ENCODE measurements around the gene KCNG4.

KCNG4 gene

DNA sequence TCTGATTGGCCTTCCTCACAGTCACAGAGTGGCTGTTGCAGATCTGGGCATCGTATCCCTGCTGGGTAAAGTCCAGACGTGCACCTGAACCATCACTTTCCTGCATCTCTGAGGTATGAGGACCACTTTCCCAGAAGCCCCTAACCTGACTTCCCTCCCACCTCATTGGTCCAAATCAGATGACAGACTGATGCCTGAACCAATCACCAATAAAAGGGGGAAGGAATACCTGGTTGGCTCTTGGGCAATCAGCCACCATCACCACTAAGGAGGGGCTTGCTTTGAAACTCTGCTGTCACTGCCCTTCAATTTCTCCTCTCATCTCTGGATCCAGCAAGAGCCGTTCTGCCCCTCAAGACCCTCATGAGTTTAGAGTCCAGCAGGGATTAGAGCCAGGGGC is 41.3 kb upstream of the KCNG4 start:
- ChIA-PET POLR2A (no interaction called here), CTCF (interaction anchor here (0.7 to 1.6 kb wide), 2 partner anchors 27 to 94 kb away, joined by 3 to 7 read pairs; partner anchors contain the start of gene TAF1C)
- H3K4me3 ChIP-seq (ENCODE audit: low read depth, low read length), result no peak overlapping the region
- no peak for DNase-seq (ENCODE audit: low read depth, low spot score)
- TF ChIP-seq, protein P1, sequence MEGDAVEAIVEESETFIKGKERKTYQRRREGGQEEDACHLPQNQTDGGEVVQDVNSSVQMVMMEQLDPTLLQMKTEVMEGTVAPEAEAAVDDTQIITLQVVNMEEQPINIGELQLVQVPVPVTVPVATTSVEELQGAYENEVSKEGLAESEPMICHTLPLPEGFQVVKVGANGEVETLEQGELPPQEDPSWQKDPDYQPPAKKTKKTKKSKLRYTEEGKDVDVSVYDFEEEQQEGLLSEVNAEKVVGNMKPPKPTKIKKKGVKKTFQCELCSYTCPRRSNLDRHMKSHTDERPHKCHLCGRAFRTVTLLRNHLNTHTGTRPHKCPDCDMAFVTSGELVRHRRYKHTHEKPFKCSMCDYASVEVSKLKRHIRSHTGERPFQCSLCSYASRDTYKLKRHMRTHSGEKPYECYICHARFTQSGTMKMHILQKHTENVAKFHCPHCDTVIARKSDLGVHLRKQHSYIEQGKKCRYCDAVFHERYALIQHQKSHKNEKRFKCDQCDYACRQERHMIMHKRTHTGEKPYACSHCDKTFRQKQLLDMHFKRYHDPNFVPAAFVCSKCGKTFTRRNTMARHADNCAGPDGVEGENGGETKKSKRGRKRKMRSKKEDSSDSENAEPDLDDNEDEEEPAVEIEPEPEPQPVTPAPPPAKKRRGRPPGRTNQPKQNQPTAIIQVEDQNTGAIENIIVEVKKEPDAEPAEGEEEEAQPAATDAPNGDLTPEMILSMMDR (IDR thresholded peaks at IDR 0.05; ENCODE audit: insufficient read depth, low read length, missing control alignments), result no peak

GRCh38 chr16:84279881-84280280 is 40.1 kb upstream of the KCNG4 start:
- H3K4me3 ChIP-seq (ENCODE audit: low read depth, low read length), result no peak overlapping the region
- CTCF ChIA-PET, result interaction anchor here (0.7 to 6.4 kb wide), 8 partner anchors 9 to 225 kb away, joined by 3 to 66 read pairs (median 3); partner anchors contain the start of genes MEAK7 and WFDC1
- DNase-seq (ENCODE audit: low read depth, low spot score), result no peak
- TF ChIP-seq, protein P1 (IDR thresholded peaks at IDR 0.05; ENCODE audit: insufficient read depth, low read length, missing control alignments), result no peak
- POLR2A ChIA-PET, result no interaction called here

DNA sequence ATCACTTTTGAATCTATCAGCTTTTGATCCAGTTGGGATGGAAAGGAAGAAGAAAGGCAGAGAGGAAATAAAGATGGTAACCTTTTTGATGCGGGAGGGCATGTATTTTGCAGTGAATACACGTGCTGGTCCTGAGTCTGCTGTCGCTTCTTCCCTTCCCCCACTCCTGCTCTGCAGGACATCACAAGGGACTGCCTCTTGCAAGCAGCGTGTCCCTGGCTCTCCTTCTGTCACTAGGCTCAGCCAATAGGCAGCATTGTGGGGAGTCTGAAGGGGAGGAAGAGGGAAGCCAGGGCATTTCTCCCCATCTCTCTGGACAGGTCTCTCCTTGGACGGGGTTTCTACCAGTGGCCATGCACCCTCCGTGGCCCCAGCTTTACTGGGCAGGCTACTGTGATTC is 39.2 kb upstream of the KCNG4 start:
- ChIA-PET CTCF (interaction anchor here (1.1 to 6.4 kb wide), 5 partner anchors 10 to 226 kb away, joined by 3 to 66 read pairs (median 45); partner anchors contain the start of gene MEAK7), POLR2A (no interaction called here)
- TF ChIP-seq, protein P1 (IDR thresholded peaks at IDR 0.05; ENCODE audit: insufficient read depth, low read length, missing control alignments), result no peak
- no peak for DNase-seq (ENCODE audit: low read depth, low spot score)
- no peak overlapping the region for H3K4me3 ChIP-seq (ENCODE audit: low read depth, low read length)

- H3K4me3 ChIP-seq (ENCODE audit: low read depth, low read length), result no peak overlapping the region
- CTCF ChIA-PET, result interaction anchor here (1.0 to 6.4 kb wide), 11 partner anchors 9 to 227 kb away, joined by 3 to 66 read pairs (median 13); partner anchors contain the start of gene MEAK7
- DNase-seq (ENCODE audit: low read depth, low spot score), result no peak
- TF ChIP-seq, protein P1 (IDR thresholded peaks at IDR 0.05; ENCODE audit: insufficient read depth, low read length, missing control alignments), result no peak
- POLR2A ChIA-PET, result no interaction called here
Observed at GRCh38 chr16:84278333-84278732, 38.5 kb upstream of the KCNG4 start.

GRCh38 chr16:84277244-84277823 is 37.5 kb upstream of the KCNG4 start:
- CTCF ChIA-PET, result interaction anchor here (0.6 to 6.4 kb wide), 43 partner anchors 10 to 345 kb away, joined by 3 to 66 read pairs (median 4); partner anchors contain the start of genes MEAK7 and WFDC1
- POLR2A ChIA-PET, result no interaction called here
- H3K4me3 ChIP-seq (ENCODE audit: low read depth, low read length), result no peak overlapping the region
- TF ChIP-seq, protein P1 (IDR thresholded peaks at IDR 0.05; ENCODE audit: insufficient read depth, low read length, missing control alignments), result peak; percentile 84
- no peak for DNase-seq (ENCODE audit: low read depth, low spot score)

DNA sequence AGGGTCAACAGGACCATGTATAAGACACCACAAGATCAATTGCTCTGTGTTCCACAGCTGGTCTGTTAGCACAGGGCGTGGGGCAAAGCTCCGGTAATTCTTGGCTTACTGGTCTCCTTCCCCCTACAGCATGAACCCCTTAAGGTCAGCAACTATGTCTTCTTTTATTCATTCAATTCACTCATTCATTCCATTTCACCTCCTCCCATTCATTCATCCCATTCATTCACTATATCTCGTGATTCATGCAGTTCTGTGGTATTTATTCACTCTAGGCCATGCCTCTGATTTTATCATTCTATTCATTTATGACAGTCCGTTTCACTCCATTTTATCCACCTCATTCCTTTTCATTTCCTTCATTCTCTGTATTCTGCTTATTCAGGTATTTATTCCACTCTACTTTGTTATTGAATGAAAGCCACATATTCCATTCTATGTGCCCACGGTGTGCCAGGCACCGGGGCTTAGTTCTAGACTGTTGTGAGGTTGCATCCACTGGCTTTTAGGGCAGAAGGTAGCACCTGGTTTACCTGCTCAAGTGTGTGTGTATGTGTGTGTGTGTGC is 35.9 kb upstream of the KCNG4 start:
- no peak for DNase-seq (ENCODE audit: low read depth, low spot score)
- CTCF ChIA-PET, result interaction anchor here (0.6 to 6.4 kb wide), 13 partner anchors 10 to 347 kb away, joined by 3 to 66 read pairs (median 11); partner anchors contain the start of gene MEAK7
- H3K4me3 ChIP-seq (ENCODE audit: low read depth, low read length), result no peak overlapping the region
- POLR2A ChIA-PET, result no interaction called here
- TF ChIP-seq, protein P1 (IDR thresholded peaks at IDR 0.05; ENCODE audit: insufficient read depth, low read length, missing control alignments), result no peak

Measured in AG04449 (cell line).